ENCODE measurements around the gene NPC1L1. TPM values are rescaled to one million over a fixed set of nuclear protein-coding genes. Genes with fewer than 3 reads are reported as not detected.
A peak's percentile ranks its signal among the peaks of the same experiment; 100 is the strongest.
"Not testable (repeated sequence)": the region's sequence is repeated elsewhere in the genome, so short reads cannot be mapped to it uniquely, and the experiment has no call there.

Gene NPC1L1
- total and polyA plus RNA-seq, 7 donors: 0.09 to 0.83 (median 0.36) TPM; not detected in 2

DNA sequence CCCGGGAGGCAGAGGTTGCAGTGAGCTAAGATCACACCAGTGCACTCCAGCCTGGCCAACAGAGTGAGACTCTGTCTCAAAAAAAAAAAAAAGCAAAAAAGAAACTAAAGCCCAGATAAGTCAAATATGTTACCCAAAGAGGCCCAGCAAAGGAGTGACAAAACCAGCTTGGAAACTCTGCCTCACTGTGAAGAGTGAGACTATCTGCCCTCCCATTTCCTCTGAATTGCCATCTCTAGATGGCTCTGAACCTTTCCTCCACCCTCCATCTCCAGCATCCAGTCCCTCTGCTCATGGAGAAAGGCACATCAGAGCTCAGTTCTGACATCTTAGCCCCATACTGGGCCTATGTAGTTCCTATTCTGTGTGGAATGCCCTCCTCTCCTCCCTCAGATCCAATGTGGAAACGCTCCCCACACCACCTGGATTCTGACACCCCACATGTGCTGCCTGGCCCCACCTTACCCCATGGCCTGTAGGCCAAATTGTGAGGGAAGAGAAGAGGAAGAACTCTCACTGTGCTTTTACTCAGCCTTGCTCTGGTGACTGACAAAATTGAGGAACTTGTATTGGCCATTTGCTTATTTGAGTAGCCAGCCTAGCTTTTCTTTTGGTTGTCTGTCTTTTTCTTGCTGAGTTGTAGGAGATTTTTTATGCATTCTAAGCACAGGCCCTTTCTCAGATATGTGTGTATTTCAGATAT is 32.7 kb downstream of the NPC1L1 start:
- TF ChIP-seq, protein P1, sequence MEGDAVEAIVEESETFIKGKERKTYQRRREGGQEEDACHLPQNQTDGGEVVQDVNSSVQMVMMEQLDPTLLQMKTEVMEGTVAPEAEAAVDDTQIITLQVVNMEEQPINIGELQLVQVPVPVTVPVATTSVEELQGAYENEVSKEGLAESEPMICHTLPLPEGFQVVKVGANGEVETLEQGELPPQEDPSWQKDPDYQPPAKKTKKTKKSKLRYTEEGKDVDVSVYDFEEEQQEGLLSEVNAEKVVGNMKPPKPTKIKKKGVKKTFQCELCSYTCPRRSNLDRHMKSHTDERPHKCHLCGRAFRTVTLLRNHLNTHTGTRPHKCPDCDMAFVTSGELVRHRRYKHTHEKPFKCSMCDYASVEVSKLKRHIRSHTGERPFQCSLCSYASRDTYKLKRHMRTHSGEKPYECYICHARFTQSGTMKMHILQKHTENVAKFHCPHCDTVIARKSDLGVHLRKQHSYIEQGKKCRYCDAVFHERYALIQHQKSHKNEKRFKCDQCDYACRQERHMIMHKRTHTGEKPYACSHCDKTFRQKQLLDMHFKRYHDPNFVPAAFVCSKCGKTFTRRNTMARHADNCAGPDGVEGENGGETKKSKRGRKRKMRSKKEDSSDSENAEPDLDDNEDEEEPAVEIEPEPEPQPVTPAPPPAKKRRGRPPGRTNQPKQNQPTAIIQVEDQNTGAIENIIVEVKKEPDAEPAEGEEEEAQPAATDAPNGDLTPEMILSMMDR (IDR thresholded peaks at IDR 0.05): no peak
- no peak for TF ChIP-seq POLR2AphosphoS5 (IDR thresholded peaks at IDR 0.05)
- no peak for TF ChIP-seq EP300 (IDR thresholded peaks at IDR 0.05)
- no peak for TF ChIP-seq POLR2A (IDR thresholded peaks at IDR 0.05)
- 70 to 81% methylated on average over 2 of the region's 2 CpGs for WGBS, 2 donors
- Histone ChIP-seq H3K27me3 (no peaks in the 10 kb centered on the region), H3K4me1 (no peaks in the 10 kb centered on the region), H3K9me3 (peaks cover 0 to 6% (median 0%) of the 10 kb centered on the region in 4 donors), H3K4me3 (no peak overlapping the region), H3K27ac (no peak overlapping the region), H3K36me3 (peaks cover 0 to 6% (median 0%) of the 10 kb centered on the region in 4 donors)
- intact Hi-C loops (cut with DNase I): no loop called here
- no peak for DNase-seq

DNA sequence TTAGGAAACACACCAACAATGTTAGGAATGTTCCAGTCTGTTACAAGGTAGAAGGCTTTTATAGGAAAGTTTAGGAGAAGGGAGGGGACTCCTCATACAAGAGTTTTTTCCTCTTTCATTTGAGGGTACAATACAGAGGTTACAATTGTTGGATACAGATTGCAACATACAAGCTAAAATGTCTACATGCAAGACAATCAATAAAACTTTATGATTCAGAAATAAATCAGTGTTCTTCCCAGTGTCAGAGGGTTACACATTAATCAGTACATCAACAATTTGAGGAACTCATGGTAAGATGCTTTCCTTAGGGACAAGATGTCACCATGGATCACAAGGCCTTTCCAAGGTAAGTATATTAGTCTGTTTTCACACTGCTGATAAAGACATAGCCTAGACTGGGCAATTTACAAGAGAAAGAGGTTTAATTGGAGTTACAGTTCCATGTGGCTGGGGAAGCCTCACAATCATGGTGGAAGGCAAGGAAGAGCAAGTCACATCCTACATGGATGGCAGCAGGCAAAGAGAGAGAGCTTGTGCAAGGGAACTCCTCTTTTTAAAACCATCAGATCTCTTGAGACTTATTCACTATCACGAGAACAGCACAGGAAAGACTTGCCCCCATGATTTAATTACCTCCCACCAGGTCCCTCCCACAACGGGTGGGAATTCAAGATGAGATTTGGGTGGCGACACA is 34.4 kb downstream of the NPC1L1 start:
- H3K36me3 ChIP-seq; DNase-seq; H3K9me3 ChIP-seq; H3K4me1 ChIP-seq; H3K27ac ChIP-seq; intact Hi-C loops (cut with DNase I); H3K4me3 ChIP-seq; H3K27me3 ChIP-seq: not testable (repeated sequence)
- 76 to 87% methylated on average over 3 of the region's 3 CpGs for WGBS, 2 donors

DNA sequence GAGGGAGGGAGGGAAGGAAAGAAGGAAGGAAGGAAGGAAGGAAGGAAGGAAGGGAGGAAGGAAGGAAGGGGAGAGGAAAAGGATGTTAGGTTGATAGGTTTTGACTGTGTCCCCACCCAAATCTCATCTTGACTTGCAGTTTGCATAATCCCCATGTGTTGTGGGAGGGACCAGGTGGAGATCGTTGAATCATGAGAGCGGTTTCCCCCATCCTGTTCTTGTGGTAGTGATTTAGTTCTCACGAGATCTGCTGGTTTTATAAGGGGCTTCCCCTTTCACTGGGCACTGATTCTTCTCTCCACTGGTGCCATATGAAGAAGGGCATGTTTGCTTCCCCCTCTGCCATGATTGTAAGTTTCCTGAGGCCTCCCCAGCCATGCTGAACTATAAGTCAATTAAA is 35.5 kb downstream of the NPC1L1 start:
- H3K4me3 ChIP-seq: no peak overlapping the region
- no peak for DNase-seq
- H3K27ac ChIP-seq: no peak overlapping the region
- intact Hi-C loops (cut with DNase I): no loop called here
- no peaks in the 10 kb centered on the region for H3K4me1 ChIP-seq
- WGBS, 2 donors: 60 to 81% methylated on average over 3 of the region's 3 CpGs
- H3K36me3 ChIP-seq: no peaks in the 10 kb centered on the region
- H3K9me3 ChIP-seq: peaks cover 0 to 6% (median 0%) of the 10 kb centered on the region in 4 donors
- TF ChIP-seq POLR2A (IDR thresholded peaks at IDR 0.05): no peak
- TF ChIP-seq POLR2AphosphoS5 (IDR thresholded peaks at IDR 0.05): no peak
- no peak for TF ChIP-seq EP300 (IDR thresholded peaks at IDR 0.05)
- TF ChIP-seq, protein P1 (IDR thresholded peaks at IDR 0.05): no peak
- no peaks in the 10 kb centered on the region for H3K27me3 ChIP-seq

DNA sequence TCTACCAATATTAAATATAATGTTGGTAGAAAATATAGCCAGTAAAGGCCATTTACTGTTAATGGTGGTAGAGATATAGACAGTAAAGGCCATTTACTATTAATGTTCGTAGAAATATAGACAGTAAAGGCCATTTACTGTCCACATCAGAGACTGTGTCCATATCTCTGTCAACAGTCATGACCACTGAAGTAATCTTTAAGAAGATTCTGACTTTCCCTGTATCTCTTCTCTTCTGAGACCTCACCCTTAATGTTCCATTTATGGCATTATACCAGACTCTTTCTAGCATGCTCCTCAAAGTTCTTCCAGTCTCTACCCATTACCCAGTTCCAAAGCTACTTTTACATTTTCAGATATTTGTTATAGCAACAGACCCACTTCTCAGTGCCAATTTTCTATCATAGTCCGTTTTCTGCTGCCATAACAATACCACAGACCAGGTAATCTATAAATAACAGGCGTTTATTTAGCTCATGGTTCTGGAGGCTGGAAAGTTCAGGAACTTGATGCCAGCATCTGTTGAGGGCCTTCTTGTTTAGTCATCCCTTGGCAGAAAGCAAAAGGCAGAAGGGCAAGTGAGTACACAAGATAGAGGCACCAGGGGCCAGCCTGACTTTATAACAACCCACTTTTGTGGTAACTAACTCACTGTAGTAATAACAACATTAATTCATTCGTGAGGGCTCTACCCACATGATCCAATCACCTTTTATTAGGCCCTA is 42.7 kb downstream of the NPC1L1 start:
- DNase-seq: no peak
- Histone ChIP-seq H3K36me3 (no peaks in the 10 kb centered on the region), H3K27me3 (no peaks in the 10 kb centered on the region), H3K9me3 (no peaks in the 10 kb centered on the region), H3K4me1 (peaks cover 0 to 6% (median 0%) of the 10 kb centered on the region in 4 donors), H3K27ac (peak overlapping the region in 2 of 4 donors; percentile 34 to 47), H3K4me3 (no peak overlapping the region)
- no peak for TF ChIP-seq POLR2AphosphoS5 (IDR thresholded peaks at IDR 0.05)
- TF ChIP-seq, protein P1 (IDR thresholded peaks at IDR 0.05): no peak
- TF ChIP-seq EP300 (IDR thresholded peaks at IDR 0.05): no peak
- no peak for TF ChIP-seq POLR2A (IDR thresholded peaks at IDR 0.05)
- intact Hi-C loops (cut with DNase I): no loop called here
- 58 to 64% methylated on average over 4 of the region's 4 CpGs for WGBS, 2 donors
